ENCODE results near the gene POLR1G.
"Not testable (repeated sequence)": the region's sequence is repeated elsewhere in the genome, so short reads cannot be mapped to it uniquely, and the experiment has no call there.

GRCh38 chr19:45407585-45407984, 1.1 kb downstream of the POLR1G start:
- not testable (repeated sequence) for TF ChIP-seq TAF1 (IDR thresholded peaks at IDR 0.05; ENCODE audit: borderline replicate concordance, low read depth, low read length); PBX3 (IDR thresholded peaks at IDR 0.05); CTCF (IDR thresholded peaks at IDR 0.05); EP300 (IDR thresholded peaks at IDR 0.05; ENCODE audit: borderline replicate concordance in 1 of 2, low read depth in 1 of 2, low read length in 1 of 2); MXI1 (IDR thresholded peaks at IDR 0.05; ENCODE audit: low read depth, low read length); JUND (IDR thresholded peaks at IDR 0.05); GABPA (IDR thresholded peaks at IDR 0.05; ENCODE audit: low read depth); RXRA (IDR thresholded peaks at IDR 0.05; ENCODE audit: borderline replicate concordance, low read depth); EZH2phosphoT487 (IDR thresholded peaks at IDR 0.05; ENCODE audit: borderline replicate concordance, low read depth); TCF12 (IDR thresholded peaks at IDR 0.05); SIN3A (IDR thresholded peaks at IDR 0.05; ENCODE audit: borderline replicate concordance, low read depth, low read length)
